HepG2 (cell line): ENCODE results near the gene DDX24.

ENCODE experiments used
- CEBPZ ChIP-seq: IDR thresholded peaks from 2 replicates; pipeline ENCODE4 v1.6.1; 2012; ENCODE audit warnings: low read length, improper control_type of control experiment
- POLR2A ChIP-seq, 2 experiments: IDR thresholded peaks; 2 replicates each; pipeline ENCODE4 v1.6.1; 2011; ENCODE audit warnings: low read depth in 2 of 2, low read length in 2 of 2, mild to moderate bottlenecking in 1 of 2, moderate library complexity in 1 of 2; ENCODE audit not compliant: insufficient read depth in 1 of 2
- POLR2AphosphoS5 ChIP-seq: IDR thresholded peaks from 2 replicates; pipeline ENCODE4 v1.6.1; 2012; ENCODE audit warnings: low read depth, low read length

- TF ChIP-seq CEBPZ (no peak), POLR2A (IDR thresholded peaks at IDR 0.05; ENCODE audit: insufficient read depth in 1 of 2, low read depth in 2 of 2, low read length in 2 of 2) (peak; percentile 19 to 32; a peak in 1 of 4 replicates), POLR2AphosphoS5 (no peak)
Observed at GRCh38 chr14:94021416-94022157, 59.4 kb downstream of the DDX24 start.
